GM12864 (cell line): ENCODE data around the gene BICC1.

Experiments used
- DNase-seq: peaks from one replicate; pipeline ENCODE4 v3.0.0-alpha.2; 2011; ENCODE audit warnings: low read depth
- H3K4me3 ChIP-seq: 2 replicates; pipeline ENCODE4 v1.5.1; 2011; ENCODE audit warnings: mild to moderate bottlenecking, low read depth, low read length, control low read depth
- TF ChIP-seq, protein P1 (sequence below): IDR thresholded peaks from 2 replicates; pipeline ENCODE4 v1.5.1; 2011; ENCODE audit warnings: low read depth, mild to moderate bottlenecking, moderate library complexity, low read length, control low read depth, inconsistent platforms; ENCODE audit errors: missing control alignments

Gene BICC1

DNA sequence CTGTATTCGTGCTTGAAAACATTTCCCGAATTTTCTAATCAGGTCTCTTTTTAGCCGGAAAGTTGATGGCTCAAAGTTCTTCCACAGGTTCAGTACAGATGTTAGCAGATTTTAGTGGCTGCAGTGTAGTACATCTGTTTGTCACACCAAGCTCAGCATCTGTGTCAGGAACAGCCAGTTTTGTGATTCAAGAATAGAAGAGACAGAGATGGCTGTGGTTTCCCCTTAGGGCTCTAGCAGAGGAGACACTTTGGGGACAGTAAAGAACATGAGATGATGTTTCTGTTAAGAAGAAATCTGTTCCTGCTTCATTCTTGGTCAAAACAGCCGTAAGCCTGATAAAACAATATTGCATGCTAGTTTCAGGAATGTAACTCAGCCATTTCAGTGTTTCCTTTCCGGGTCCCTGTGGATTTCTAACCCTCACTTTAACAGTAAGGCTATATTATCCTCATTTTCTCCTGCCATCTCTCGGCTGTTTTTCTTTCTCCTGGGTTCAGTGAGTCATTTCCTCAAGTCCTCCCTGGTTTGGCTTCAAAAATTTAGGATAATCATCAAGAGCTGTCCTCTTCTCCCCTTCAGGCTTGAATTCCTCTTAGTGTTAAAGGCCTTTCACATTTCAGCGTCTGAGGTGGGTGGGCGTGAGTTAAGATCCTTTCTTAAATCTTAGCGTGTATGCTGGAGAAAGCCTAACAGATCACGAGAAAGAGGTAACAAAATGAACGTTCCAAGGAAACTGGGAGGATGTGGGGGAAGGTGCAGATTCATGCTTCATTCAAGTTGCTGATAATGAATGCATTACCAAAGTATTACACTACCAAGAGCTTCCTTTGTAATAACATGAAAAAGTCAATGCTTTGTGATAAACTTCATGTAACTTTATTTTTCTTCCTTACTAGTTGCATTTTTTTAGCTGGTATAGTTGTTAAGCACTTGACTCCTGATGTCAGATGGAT lies 37.1 kb upstream of the BICC1 start:
- H3K4me3 ChIP-seq: no peak overlapping the region
- TF ChIP-seq, protein P1, sequence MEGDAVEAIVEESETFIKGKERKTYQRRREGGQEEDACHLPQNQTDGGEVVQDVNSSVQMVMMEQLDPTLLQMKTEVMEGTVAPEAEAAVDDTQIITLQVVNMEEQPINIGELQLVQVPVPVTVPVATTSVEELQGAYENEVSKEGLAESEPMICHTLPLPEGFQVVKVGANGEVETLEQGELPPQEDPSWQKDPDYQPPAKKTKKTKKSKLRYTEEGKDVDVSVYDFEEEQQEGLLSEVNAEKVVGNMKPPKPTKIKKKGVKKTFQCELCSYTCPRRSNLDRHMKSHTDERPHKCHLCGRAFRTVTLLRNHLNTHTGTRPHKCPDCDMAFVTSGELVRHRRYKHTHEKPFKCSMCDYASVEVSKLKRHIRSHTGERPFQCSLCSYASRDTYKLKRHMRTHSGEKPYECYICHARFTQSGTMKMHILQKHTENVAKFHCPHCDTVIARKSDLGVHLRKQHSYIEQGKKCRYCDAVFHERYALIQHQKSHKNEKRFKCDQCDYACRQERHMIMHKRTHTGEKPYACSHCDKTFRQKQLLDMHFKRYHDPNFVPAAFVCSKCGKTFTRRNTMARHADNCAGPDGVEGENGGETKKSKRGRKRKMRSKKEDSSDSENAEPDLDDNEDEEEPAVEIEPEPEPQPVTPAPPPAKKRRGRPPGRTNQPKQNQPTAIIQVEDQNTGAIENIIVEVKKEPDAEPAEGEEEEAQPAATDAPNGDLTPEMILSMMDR: no peak

DNA sequence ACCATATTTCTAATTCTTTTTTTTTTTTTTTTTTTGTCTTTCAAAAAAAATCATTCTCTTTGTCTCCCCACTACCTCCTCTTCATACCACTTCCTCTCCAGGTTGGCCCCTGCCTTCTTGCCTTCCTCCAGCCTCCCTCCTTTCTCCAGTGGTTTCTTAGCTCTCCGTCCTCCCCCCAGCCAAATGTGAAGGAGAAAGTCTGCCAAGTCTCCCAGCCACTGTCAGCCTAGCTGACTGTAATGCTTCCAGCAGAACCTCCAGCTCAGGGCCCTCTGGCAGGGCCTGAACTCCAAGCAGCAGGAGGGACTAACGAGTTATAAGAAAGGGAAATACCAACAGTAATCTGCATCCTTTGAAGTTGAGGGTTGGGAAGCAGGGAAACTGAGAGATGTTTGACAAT lies 35.5 kb upstream of the BICC1 start:
- TF ChIP-seq, protein P1: no peak
- no peak overlapping the region for H3K4me3 ChIP-seq
- no peak for DNase-seq

More for the DNA sequence above, 37.1 kb upstream of the BICC1 start:
- no peak for DNase-seq

DNA sequence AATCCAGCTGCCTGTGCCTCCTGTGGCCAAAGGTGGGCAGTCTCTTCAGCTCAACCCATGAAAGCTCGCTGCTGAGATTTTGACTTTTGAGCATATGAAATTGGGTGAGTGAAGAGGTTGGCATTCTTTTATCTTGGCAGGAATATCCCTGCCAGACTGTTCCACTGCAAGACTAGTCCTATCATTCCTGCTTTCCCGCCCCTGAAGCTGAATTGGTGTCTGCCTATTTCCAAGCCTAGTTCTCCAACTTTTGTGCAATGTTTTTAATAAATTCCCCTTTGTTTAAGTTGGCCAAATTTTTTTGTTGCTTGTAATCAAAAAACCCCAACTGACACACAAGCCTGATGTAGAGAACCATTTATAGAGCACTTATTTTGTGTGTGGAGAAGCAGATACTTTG lies 34.8 kb upstream of the BICC1 start:
- TF ChIP-seq, protein P1: no peak
- DNase-seq: no peak
- no peak overlapping the region for H3K4me3 ChIP-seq

DNA sequence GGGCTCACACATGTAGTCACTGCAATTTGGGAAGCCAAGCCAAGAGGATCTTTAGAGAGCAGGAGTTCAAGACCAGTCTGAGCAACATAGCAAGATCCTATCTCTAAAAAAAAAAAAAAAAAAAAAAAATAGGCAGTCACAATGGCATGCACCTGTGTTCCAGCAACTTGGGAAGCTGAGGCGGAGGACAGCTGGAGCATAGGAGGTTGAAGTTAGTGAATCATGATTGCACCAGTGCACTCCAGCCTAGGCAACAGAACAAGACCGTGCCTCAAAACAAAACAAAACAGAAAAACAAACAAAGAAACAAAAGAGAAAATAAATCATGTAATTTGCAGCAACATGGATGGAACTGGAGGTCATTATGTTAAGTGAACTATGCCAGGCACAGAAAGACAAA lies 33.6 kb upstream of the BICC1 start:
- DNase-seq: no peak
- no peak overlapping the region for H3K4me3 ChIP-seq
- TF ChIP-seq, protein P1: no peak

DNA sequence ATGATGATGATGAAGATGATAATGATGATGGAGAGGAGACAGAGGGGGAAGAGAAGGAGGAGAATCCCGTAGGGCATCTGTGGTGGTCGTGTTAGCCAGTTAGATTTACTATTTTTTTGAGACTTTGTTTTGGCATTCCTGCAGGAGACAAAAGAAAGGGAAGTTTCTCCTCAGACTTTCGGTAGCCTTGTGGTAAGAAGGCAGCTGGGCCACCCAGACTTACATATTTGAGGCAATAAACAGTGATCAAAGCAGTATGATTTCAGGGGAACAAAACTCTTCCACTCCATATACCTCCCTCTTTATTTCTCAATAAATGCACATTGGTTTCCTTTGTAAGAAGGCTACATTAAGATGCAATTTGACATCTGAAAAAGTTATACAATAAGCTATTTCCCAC lies 32.4 kb upstream of the BICC1 start:
- no peak overlapping the region for H3K4me3 ChIP-seq
- TF ChIP-seq, protein P1: no peak
- DNase-seq: no peak

DNA sequence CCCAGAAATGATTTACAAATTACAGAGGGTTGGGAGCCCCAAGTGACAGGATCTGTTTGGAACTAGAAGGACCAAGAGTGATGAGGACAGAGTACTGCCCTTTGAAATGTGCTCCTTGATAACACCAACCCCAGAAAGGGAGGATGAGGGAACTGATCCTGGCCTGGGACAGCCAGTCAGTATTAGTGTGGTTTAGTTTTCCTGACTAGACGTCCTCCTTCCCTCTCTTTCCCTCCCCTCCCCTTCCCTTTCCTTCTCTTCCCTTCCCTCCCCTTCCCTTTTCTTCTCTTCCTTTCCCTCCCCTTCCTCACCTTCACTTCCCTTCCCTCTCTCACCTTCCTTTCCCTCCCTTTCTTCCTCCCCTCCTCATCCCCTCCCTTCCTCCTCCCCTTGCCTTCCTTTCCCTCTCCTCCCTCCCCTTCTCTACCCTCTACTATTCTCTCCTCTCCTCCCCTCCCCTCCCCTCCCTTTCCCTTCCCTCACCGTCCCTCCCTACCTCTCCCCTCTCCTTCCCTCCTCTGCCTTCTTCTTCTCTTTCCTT lies 31.0 kb upstream of the BICC1 start:
- TF ChIP-seq, protein P1: no peak

More for the DNA sequence above, 31.0 kb upstream of the BICC1 start:
- no peak for DNase-seq
- no peak overlapping the region for H3K4me3 ChIP-seq
